Activated CD8-positive, alpha-beta memory T cell treated with anti-CD3 and anti-CD28 coated beads for 1 hour (primary cell): ENCODE results near the gene NETO2.
A peak's percentile ranks its signal among the peaks of the same experiment; 100 is the strongest.
"Not testable (repeated sequence)": the region's sequence is repeated elsewhere in the genome, so short reads cannot be mapped to it uniquely, and the experiment has no call there.

Experiments
- DNase-seq, 2 donors: peaks; one replicate each; pipeline ENCODE4 v3.0.0-alpha.2; 2020; ENCODE audit warnings: low read depth in 1 of 2; ENCODE audit errors: extremely low read depth in 1 of 2

NETO2 gene

DNA sequence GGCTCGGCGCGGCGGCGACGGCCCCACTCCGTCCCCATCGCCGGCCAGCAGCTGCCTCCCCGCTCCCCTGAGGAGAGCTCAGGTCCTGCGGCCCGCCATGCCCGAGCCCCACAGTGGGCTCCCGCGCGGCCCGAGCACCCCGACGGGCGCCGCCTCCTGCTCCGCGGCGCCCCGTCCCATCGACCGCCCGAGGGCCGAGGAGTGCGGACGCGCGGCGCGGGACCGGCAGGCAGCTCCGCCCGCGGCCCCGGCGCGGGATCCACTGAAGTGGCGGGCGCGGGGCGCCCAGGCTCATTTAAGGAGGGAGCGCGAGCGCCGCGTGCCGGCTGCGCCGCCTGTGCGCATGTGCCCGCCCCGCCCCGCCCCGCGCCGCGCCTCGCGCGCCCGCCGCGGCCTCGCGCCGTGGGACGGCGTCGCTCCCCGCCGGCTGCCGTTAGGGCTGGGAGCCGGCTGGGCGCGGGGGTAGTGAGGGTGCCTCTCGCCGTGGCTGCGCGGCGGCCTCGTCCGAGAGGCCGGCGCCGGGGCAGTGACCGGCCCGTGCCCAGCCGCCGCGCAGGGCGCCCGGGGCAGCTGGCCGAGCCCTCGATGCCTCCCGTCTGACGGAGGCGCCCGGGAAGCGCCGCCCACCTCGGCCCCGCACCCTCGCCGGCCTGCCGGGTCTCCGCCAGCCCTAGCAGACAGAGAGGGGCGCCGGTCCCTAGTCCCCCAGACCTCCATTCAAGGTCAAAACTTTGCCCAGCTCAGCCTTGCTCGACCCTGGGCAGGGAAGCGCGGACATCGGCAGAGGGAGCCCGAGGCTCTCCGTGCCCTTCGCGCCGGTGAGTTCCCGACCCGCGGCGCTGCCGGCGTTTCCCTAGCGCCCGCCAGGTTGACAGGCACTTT lies at the start of gene NETO2:
Gene NETO2 (minus strand): TSS at position 269 of the 882 bp plus-strand sequence. CDS start 333 bp downstream, outside the sequence.
- peak in 1 of 2 donors; percentile 44 for DNase-seq

DNA sequence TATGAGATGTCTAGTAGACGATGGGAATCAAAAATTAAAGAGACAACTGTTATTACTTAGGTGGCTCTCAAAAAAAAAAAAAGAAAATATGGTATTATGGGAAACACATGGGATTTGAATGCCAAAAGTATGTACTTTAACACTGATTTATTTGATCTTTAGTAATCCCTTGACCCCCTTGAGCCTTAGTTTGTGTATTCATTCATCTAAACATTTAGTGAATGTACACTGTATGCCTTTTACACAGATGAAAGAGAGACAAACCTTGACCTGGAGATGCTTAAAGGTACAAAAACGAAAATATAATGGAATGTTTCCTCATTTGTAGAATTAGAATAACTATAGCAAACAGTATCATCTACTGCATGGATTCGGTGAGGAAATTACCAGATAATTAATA lies 38.6 kb upstream of the NETO2 start:
- DNase-seq, result no peak

- not testable (repeated sequence) for DNase-seq
Measured at GRCh38 chr16:47181066-47181465, 37.3 kb upstream of the NETO2 start.

- no peak for DNase-seq
Measured at GRCh38 chr16:47180073-47180472, 36.3 kb upstream of the NETO2 start.

DNA sequence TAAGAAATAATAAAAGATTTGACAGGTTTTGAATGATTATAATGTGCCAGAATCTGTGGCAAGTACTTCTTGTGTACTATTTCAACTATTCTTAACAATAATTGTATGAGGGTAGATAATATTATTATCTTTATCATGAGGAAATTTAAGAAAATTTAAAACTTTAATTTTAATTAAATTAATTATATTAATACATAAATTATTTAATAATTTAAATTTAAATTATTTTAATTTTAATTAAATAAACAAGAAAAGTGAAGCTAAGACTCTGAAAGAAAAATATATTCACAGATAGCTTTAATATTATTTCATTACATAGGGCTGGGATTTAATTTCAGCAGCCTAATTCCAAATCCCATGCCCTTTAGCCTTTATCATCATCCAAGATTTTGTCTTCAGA lies 31.4 kb upstream of the NETO2 start:
- no peak for DNase-seq

DNA sequence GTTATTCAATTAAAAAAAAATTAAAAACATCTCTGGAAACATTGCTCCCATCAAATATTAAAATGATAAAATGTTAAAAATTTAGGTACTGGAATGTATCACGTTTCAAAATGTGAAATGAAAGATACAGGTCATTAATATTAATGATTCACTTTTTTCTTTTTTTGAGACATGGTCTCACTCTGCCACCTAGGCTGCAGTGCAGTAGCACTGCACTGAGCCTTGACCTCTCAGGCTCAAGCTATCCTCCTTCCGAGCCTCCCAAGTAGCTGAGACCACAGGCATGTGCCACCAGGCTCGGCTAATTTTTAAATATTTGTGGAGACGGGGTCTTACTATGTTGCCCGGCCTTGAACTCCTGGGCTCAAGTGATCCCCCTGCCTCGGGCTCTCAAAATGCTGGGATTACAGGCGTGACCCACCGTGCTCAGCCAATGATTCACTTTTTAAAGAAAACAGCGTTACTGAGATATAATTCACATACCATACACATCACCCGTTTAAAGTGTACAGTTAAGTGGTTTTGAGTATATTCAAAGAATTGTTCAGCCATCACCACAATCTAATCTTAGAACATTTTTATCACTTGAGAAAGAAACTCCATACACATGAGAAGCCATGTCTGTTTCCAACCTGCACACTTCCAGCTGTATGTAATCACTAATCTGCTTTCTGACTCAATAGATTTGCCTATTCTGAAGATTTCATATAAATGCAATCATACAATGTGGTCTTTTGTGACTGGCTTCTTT lies 19.1 kb upstream of the NETO2 start:
- no peak for DNase-seq

DNA sequence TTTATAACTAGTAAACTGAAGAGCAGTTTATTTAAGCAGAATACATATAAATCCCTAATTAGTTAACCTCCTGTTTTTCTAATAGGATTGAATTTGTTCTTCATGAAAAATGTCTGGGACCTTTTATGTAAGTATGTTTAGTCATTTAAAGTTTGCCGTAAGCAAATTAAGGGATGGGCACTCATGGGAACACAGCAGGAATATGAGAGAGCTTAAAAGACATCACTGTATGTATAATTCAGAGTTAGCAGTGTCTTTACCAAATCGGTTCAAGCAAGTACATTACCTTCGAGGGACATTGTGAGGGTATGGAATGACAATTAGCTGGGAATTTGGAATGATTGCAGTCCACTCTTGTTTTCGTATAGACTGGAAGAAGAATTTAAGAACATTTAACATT lies 17.7 kb upstream of the NETO2 start:
- no peak for DNase-seq

- DNase-seq, result no peak
Measured at GRCh38 chr16:47160422-47160821, 16.7 kb upstream of the NETO2 start.

- no peak for DNase-seq
Measured at GRCh38 chr16:47158992-47159391, 15.2 kb upstream of the NETO2 start.

DNA sequence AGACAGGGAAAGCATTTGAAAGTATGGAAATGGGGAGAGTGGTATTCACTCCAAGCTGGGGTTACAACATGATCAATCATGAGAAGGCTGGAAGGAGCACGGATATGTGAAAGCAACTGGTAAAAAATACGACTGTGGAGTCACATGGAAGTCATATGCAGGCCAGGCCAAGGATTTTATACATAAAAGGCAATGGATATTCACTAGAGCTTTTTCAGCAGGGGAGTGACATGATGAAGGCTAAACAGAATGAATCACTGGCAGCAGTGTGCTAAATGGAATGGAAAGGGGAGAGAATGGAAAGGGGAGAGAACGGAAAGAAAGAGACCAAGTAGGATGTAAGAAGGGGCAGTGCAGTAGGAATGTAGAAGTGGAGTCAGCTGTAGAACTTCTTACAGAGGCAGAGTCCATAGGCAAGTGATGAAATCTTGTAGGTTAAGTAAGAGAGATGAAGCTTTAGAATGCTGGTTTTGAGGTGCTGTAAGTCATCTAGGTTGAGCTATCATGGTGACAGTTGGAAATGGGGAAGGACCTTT lies 13.0 kb upstream of the NETO2 start:
- DNase-seq, result no peak

DNA sequence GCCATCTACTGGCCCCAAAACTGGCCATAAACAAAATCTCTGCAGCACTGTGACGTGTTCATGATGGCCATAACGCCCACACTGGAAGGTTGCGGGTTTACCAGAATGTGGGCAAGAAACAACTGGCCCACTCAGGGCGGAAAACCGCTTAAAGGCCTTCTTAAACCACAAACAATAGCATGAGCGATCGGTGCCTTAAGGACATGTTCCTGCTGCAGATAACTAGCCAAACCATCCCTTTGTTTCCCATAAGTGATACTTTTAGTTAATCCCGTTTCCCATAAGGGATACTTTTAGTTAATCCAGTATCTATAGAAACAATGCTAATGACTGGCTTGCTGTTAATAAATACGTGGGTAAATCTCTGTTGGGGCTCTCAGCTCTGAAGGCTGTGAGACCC lies 8.8 kb upstream of the NETO2 start:
- not testable (repeated sequence) for DNase-seq

DNA sequence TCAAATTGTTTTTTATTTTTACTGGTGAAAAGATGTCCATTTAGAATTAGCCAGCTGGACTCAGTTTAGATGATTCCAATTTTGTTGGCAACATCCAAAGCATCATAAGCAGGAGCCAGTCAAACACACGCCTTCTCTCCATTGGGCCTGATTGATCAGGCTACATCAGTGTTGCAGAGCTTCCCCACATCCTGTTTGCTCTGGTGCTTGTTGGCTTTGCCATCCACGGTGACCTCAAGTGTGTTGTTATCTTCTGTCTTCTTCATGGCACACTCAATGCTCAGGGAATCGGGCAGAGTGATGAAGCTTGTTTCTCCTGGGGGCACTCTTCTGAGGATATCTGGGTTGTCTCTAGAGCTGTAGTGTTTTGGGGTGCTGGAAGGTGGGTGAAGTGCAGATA lies 6.3 kb upstream of the NETO2 start:
- DNase-seq, result no peak

GRCh38 chr16:47144559-47144877 lies 773 bp upstream of the NETO2 start:
- no peak for DNase-seq

- DNase-seq, result peak in 1 of 2 donors; percentile 34
Measured at GRCh38 chr16:47142821-47143676, 696 bp downstream of the NETO2 start.

GRCh38 chr16:47142486-47142820 lies 1.3 kb downstream of the NETO2 start:
- DNase-seq, result no peak

DNA sequence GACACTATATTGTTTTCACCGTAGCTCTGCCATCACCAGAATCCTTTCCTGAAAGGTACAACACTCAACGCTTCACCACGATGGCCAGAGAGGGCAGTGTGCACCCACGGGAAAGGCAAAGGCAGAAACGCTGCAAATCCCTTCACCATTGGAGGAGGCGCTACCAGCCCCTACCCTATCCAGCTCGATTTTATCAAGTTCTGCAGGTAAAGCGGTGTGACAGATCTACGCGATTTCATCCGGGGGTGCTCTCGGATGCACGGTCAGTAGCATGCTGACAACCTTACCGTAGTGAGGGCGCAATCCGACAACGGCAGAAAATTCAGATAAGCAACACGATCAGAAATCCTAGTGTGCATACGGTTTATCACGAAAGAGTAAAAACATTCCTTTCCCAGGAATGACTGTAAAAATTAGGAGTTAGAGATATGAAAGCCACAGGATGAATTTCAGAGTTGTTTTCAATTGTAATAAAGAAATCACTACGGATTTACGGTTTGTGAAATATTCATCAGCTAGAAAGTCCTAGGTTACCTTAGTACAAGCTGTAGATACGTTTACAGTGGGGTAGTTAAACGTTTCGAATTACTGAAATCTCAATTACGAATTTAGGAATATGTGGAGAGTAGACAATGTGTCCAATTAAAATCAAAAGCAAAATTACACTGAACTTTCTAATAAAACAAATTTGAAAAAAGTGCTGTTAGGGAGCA lies 1.8 kb downstream of the NETO2 start:
- peak; percentile 41 to 65 for DNase-seq

DNA sequence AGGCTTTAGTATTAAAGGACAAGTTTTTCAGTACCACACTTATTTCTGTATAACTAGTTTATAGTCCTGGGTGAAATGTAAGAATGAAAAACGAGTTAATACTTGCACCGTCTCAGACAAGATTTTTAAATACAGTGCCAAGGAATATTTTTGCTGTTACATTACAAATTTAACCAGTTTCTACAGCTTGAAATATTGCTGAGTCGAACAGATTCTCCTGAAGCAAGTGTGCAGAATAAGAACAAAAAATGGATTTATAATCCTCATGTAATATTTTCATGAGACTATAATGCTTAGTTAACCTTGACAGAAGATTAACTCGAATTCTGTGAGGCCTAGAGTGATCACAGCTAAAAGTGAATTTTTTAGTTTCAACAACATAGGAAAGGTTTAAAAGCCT lies 3.1 kb downstream of the NETO2 start:
- DNase-seq, result no peak

DNA sequence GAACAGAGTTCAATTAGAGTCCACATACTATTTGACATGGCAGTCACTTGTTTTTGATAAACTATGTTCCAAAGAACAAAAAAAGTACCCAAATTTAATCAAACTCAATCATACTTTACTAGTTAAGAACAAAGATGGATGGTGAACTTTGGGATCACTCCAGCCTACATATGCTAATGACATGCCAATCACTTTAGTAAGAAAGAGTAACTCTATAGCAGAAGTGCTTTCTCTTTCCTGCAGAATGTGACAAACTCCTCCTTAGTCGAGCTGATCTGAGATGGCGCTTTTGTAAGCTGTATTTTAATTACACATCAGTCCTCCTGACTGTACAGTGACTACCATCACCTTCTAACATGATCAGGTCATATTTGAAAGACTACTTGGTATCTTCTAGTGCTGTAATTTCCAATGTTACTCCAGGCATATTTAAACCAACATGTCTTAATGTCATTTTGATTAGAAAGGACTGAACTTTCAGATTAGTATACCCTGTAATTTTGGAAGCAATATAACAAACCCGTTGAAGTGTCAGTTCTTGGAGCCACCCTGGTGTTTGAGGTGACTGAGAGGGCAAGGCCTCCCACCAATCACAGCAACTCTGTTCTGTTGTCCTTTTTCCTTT lies 4.1 kb downstream of the NETO2 start:
- DNase-seq, result no peak

GRCh38 chr16:47137925-47138324 lies 5.8 kb downstream of the NETO2 start:
- DNase-seq, result not testable (repeated sequence)
